Measurements from ENCODE around the gene FRMD5.

DNA sequence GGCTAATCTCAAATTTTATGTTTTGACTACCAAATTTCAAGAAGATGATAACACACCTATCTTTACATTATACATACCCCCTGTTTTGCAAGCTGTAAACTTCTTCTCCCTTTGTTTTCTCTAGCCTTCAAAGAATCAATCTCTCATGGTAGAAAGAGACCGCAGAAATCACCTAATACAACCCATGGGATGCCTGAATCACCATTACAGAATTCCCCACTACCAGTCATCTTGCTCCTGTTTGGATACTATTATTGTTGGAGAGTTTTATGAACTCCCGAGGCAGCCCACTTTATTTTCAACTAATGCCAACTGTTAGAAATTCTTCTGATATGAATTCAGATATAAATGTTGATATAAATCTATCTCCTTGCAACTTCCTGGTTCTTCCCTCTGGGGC lies 110.9 kb downstream of the FRMD5 start:
- TF ChIP-seq, protein P1, sequence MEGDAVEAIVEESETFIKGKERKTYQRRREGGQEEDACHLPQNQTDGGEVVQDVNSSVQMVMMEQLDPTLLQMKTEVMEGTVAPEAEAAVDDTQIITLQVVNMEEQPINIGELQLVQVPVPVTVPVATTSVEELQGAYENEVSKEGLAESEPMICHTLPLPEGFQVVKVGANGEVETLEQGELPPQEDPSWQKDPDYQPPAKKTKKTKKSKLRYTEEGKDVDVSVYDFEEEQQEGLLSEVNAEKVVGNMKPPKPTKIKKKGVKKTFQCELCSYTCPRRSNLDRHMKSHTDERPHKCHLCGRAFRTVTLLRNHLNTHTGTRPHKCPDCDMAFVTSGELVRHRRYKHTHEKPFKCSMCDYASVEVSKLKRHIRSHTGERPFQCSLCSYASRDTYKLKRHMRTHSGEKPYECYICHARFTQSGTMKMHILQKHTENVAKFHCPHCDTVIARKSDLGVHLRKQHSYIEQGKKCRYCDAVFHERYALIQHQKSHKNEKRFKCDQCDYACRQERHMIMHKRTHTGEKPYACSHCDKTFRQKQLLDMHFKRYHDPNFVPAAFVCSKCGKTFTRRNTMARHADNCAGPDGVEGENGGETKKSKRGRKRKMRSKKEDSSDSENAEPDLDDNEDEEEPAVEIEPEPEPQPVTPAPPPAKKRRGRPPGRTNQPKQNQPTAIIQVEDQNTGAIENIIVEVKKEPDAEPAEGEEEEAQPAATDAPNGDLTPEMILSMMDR (IDR thresholded peaks at IDR 0.05; ENCODE audit: insufficient read depth, low read length, poor library complexity, severe bottlenecking): no peak
- TF ChIP-seq EZH2phosphoT487 (conservative IDR thresholded peaks at IDR 0.05; ENCODE audit: low read length): no peak
